ENCODE results near the gene GFRA4.

Gene GFRA4

GRCh38 chr20:3614466-3614865 is 48.7 kb downstream of the GFRA4 start:
- no peak for DNase-seq

- DNase-seq: no peak
Measured at GRCh38 chr20:3613821-3614440, 49.3 kb downstream of the GFRA4 start.

- no peak for DNase-seq
Measured at GRCh38 chr20:3612795-3613572, 50.2 kb downstream of the GFRA4 start.

GRCh38 chr20:3611901-3612300 is 51.3 kb downstream of the GFRA4 start:
- DNase-seq: no peak
